Measurements from ENCODE around the gene ZNF74.

Gene ZNF74

DNA sequence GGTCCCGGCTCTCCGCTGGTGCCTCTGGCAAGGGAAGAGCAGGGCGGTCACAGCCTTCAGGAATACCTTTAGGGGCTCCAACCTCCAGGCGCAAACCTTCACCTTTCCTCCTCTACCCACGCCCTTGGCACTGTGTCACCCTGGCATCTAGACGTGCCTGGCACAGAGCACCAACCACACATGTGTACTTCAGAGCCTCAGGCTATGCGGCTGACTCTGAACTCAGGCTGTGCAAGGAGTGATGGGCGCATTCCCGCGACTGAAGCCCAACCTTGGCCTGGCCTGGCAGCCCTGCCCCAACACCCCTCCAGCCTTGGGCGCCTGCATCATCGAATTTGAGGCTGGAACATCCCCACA is 32.3 kb downstream of the ZNF74 start:
- no peak for DNase-seq (ENCODE audit: low spot score)
- Histone ChIP-seq H3K4me1 (ENCODE audit: insufficient read depth, poor library complexity, severe bottlenecking) (no peaks in the 10 kb centered on the region), H3K27me3 (ENCODE audit: insufficient read depth, poor library complexity, severe bottlenecking) (no peaks in the 10 kb centered on the region), H3K9me3 (ENCODE audit: severe bottlenecking) (no peaks in the 10 kb centered on the region), H3K36me3 (ENCODE audit: low read depth) (0 out of 2 replicates have a peak, but pooled peaks cover 3% of the 10 kb centered on the region), H3K27ac (ENCODE audit: poor library complexity, severe bottlenecking) (no peak overlapping the region), H3K4me3 (ENCODE audit: severe bottlenecking) (no peak overlapping the region)
- ATAC-seq (ENCODE audit: low read depth) = no peak
- TF ChIP-seq, protein P1, sequence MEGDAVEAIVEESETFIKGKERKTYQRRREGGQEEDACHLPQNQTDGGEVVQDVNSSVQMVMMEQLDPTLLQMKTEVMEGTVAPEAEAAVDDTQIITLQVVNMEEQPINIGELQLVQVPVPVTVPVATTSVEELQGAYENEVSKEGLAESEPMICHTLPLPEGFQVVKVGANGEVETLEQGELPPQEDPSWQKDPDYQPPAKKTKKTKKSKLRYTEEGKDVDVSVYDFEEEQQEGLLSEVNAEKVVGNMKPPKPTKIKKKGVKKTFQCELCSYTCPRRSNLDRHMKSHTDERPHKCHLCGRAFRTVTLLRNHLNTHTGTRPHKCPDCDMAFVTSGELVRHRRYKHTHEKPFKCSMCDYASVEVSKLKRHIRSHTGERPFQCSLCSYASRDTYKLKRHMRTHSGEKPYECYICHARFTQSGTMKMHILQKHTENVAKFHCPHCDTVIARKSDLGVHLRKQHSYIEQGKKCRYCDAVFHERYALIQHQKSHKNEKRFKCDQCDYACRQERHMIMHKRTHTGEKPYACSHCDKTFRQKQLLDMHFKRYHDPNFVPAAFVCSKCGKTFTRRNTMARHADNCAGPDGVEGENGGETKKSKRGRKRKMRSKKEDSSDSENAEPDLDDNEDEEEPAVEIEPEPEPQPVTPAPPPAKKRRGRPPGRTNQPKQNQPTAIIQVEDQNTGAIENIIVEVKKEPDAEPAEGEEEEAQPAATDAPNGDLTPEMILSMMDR (IDR thresholded peaks at IDR 0.05; ENCODE audit: poor library complexity, severe bottlenecking) = no peak

DNA sequence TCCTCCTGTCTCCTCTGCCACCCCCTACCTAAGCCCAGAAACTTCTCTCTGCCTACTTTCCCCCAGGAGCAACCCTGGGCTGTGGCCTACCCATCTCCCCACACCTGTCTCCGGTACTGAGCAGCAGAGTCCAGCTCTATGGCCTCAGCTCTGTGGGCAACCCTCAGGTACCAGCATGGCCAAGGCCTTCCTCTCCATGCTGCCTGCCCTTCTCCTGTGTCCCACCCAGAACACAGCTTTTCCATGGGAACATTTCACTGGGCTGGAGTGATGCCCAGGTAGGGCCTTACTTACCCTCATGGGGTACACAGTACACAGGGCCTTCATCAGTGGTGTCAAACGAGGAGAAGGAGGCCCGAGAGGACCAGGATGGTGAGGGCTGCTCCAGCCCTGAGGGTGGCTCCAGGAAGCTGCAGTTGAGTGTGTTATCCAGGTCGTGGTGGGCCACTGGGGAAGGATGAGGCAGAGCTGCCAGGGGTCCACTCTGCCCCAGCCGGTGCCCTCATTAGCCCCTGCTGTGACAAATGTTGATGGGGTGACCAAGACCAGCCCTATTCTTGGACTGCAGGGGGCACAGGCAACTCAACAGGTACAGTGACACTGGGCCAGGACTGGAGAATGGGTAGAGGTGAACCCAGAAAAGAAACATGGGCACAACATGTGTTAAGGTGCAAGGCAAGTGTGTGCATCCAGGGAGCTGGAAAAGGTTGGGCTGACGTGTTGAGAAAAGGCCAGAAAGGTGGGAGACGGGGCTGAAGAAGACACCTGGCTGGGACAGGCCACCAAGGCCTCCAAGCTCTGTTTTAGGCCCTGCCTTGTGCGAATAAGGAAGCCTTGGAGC is 33.4 kb downstream of the ZNF74 start:
- TF ChIP-seq, protein P1 (IDR thresholded peaks at IDR 0.05; ENCODE audit: poor library complexity, severe bottlenecking) = no peak
- Histone ChIP-seq H3K27me3 (ENCODE audit: insufficient read depth, poor library complexity, severe bottlenecking) (no peaks in the 10 kb centered on the region), H3K27ac (ENCODE audit: poor library complexity, severe bottlenecking) (no peak overlapping the region), H3K9me3 (ENCODE audit: severe bottlenecking) (no peaks in the 10 kb centered on the region), H3K4me1 (ENCODE audit: insufficient read depth, poor library complexity, severe bottlenecking) (no peaks in the 10 kb centered on the region), H3K4me3 (ENCODE audit: severe bottlenecking) (no peak overlapping the region), H3K36me3 (ENCODE audit: low read depth) (0 out of 2 replicates have a peak, but pooled peaks cover 3% of the 10 kb centered on the region)
- no peak for ATAC-seq (ENCODE audit: low read depth)
- peak; percentile 51 for DNase-seq (ENCODE audit: low spot score)

DNA sequence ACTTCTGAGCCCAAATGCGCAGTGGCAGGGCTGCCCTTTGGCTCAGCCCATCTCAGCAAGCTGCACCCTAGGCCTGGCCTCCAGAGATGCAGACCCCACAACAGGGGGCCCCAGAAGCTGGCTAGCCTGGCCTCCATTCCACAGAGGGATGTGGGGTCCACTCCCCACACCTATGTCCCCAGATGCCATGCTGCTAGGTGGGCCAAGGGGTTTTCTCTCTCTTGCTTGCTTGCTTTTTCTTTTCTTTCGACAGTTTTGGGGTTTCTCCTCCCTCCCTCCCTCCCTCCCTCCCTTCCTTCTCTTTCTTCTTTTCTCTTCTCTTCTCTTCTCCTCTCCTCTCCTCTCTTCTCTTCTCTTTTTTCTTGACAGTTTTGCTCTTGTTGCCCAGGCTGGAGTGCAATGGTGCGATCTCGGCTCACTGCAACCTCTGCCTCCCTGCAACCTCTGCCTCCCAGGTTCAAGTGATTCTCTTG is 34.0 kb downstream of the ZNF74 start:
- Histone ChIP-seq H3K9me3 (ENCODE audit: severe bottlenecking) (no peaks in the 10 kb centered on the region), H3K4me1 (ENCODE audit: insufficient read depth, poor library complexity, severe bottlenecking) (no peaks in the 10 kb centered on the region), H3K27ac (ENCODE audit: poor library complexity, severe bottlenecking) (no peak overlapping the region), H3K4me3 (ENCODE audit: severe bottlenecking) (no peak overlapping the region), H3K36me3 (ENCODE audit: low read depth) (0 out of 2 replicates have a peak, but pooled peaks cover 3% of the 10 kb centered on the region), H3K27me3 (ENCODE audit: insufficient read depth, poor library complexity, severe bottlenecking) (no peaks in the 10 kb centered on the region)
- TF ChIP-seq, protein P1 (IDR thresholded peaks at IDR 0.05; ENCODE audit: poor library complexity, severe bottlenecking) = no peak
- DNase-seq (ENCODE audit: low spot score) (peak; percentile 25), ATAC-seq (ENCODE audit: low read depth) (no peak)

DNA sequence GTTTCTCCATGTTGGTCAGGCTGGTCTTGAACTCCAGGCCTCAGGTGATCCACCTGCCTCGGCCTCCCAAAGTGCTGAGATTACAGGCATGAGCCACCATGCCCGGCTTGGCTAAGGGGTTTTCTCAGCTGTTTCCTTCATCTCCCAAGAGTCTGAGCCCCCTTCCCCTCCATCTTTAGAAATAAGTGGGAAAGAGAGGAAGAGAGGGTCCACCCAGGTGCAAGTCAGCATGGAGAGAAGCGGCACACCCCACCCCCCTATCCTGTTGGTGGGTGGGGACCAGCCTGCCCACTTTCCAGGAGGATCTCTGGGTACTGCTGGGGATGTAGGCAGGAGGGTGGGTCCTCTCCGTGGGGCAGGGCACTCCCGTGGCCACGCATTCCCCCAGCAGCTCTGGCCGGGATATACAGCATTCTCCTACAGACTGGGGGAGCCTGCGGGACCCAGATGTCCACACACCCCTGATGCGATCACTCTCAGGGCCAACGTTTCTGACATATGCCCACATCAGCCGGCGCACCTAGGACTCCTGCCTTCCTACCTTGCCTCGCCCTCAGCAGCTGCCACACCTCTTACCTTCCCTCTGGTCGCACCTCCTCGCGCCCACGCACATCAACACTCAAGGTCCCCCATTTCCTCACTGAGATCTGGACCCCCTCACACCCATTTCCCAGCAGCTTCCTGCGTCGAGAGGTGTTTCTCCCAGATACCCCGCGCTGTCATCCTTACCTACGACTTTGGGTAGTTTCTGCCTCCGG is 34.7 kb downstream of the ZNF74 start:
- no peaks in the 10 kb centered on the region for H3K4me1 ChIP-seq (ENCODE audit: insufficient read depth, poor library complexity, severe bottlenecking)
- ATAC-seq (ENCODE audit: low read depth) (no peak), DNase-seq (ENCODE audit: low spot score) (peak; percentile 40)
- TF ChIP-seq, protein P1 (IDR thresholded peaks at IDR 0.05; ENCODE audit: poor library complexity, severe bottlenecking) = no peak
- 0 out of 2 replicates have a peak, but pooled peaks cover 3% of the 10 kb centered on the region for H3K36me3 ChIP-seq (ENCODE audit: low read depth)
- H3K9me3 ChIP-seq (ENCODE audit: severe bottlenecking) = no peaks in the 10 kb centered on the region
- no peaks in the 10 kb centered on the region for H3K27me3 ChIP-seq (ENCODE audit: insufficient read depth, poor library complexity, severe bottlenecking)
- no peak overlapping the region for H3K4me3 ChIP-seq (ENCODE audit: severe bottlenecking)
- no peak overlapping the region for H3K27ac ChIP-seq (ENCODE audit: poor library complexity, severe bottlenecking)

All from RWPE2 (cell line).